ENCODE data around the gene IGF1R.

- TF ChIP-seq CTCF (IDR thresholded peaks at IDR 0.05): no peak
- TF ChIP-seq POLR2AphosphoS5 (IDR thresholded peaks at IDR 0.05): no peak
- TF ChIP-seq EP300 (IDR thresholded peaks at IDR 0.05): no peak
- TF ChIP-seq POLR2A (IDR thresholded peaks at IDR 0.05): no peak
Measured at GRCh38 chr15:98812716-98813446, 164.5 kb downstream of the IGF1R start.
